Vagina (tissue), 2 donors: ENCODE data around the gene STARD3NL.

Experiments
- CTCF ChIP-seq, 3 experiments: fragments of 450-650 bp in 2 of 3; fragments of 200-600 bp in 1 of 3; sonication (generic) in 1 of 3; IDR thresholded peaks; one replicate each; pipeline ENCODE4 v1.5.1; 2017 to 2019; ENCODE audit warnings: antibody characterized with exemption in 3 of 3, mild to moderate bottlenecking in 2 of 3, moderate library complexity in 2 of 3
- POLR2A ChIP-seq, 2 donors: fragments of 450-650 bp; IDR thresholded peaks; one replicate each; pipeline ENCODE4 v1.6.1; 2017; ENCODE audit warnings: antibody characterized with exemption in 2 of 2, mild to moderate bottlenecking in 2 of 2, moderate library complexity in 2 of 2

DNA sequence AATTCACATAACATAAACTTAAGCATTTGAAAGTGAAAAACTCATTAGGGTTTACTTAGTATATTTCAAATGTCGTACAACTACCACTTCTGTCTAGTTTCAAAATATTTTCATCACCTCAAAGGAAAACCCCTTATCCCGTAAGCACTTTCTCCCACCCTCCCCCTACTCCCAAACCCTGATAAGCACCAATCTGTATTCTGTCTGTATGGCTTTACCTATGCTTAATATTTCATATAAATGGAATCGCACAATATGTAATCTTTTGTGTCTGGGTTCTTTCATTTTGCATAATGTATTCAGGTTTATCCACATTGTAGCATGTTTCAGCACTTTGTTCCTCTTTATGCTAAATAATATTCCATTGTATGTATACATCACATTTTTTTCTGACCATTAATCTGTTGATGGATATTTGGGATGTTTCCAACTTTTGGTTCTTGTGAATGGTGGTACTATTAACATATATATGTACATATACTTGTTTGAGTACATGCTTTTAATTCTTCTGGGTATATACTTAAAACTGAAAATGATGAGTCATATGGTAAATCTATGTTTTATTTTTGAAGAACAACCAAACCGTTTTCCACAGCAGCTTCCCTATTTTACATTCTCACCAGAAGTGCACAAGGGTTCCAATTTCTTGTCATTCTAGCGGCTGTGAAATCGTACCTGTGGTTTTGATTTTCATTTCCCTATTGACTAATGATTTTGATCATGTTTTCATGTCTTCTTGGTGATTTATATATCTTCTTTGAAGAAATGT, 6.2 kb upstream of the STARD3NL start:
- TF ChIP-seq CTCF (IDR thresholded peaks at IDR 0.05): no peak
- TF ChIP-seq POLR2A (IDR thresholded peaks at IDR 0.05): no peak
